ENCODE results near the gene ALDH1B1. TPM values are rescaled to one million over a fixed set of nuclear protein-coding genes. Genes with fewer than 3 reads are reported as not detected.
A peak's percentile ranks its signal among the peaks of the same experiment; 100 is the strongest.

Gene ALDH1B1
- total and polyA plus RNA-seq, 2 of the 13 experiments (the other 11 are each of a cell fraction or from before 2014, with no cell fraction given): 45.1 to 125 TPM

GRCh38 chr9:38374847-38375571 is 17.5 kb upstream of the ALDH1B1 start:
- peaks cover 65% of the 10 kb centered on the region for H3K4me1 ChIP-seq (ENCODE audit: insufficient read depth, low read length)
- H3K4me3 ChIP-seq (replicated peaks in 1 of 3; ENCODE audit: insufficient read depth in 1 of 3, low read depth in 2 of 3, low read length in 3 of 3): peak overlapping the region in 2 of 3 experiments; percentile 14 to 38; a peak in 3 of 6 replicates
- DNase-seq (ENCODE audit: low spot score) (peak; percentile 61), ATAC-seq (peak; percentile 77), FAIRE-seq (peak; percentile 70)
- BruUV-seq (replicated peaks): TSS peak; percentile 49
- no peaks in the 10 kb centered on the region for H3K9me3 ChIP-seq (ENCODE audit: low read length)
- no peaks in the 10 kb centered on the region for H3K36me3 ChIP-seq (replicated peaks in 1 of 2; ENCODE audit: control insufficient read depth in 1 of 2, insufficient read depth in 2 of 2, low read length in 2 of 2)
- peak overlapping the region; percentile 70 for H3K27ac ChIP-seq (ENCODE audit: extremely low read length, insufficient read depth, low read length)
- ChIA-PET CTCF (ENCODE audit: low intra/inter-chr PET ratio, low total read pairs) (interaction anchor here (1.8 kb wide), 1 partner anchor 26 kb away, joined by 7 read pairs; no protein-coding TSS in a partner anchor), POLR2A (interaction anchor here (1.6 to 2.2 kb wide), 3 partner anchors 17 to 62 kb away, joined by 4 to 8 read pairs (median 6); partner anchors contain the start of gene ALDH1B1)
- WGBS (ENCODE audit: low lambda C conversion rate): under 1% methylated on average over 5 of the region's 5 CpGs
- in situ Hi-C loops (cut with HindIII; ENCODE audit: extremely low pct_ligation_motif_present, low pct_unique_long_range_greater_than_20kb): loop anchor here (25.0 kb wide), 1 partner anchor 888 kb away; the partner anchor contains the start of gene POLR1E
- H3K27me3 ChIP-seq (ENCODE audit: control insufficient read depth in 1 of 2, insufficient read depth in 2 of 2, low read length in 2 of 2): no peaks in the 10 kb centered on the region
- H3K4me2 ChIP-seq (ENCODE audit: low read depth, low read length): peak overlapping the region; percentile 63
- intact Hi-C loops (cut with micrococcal nuclease; ENCODE audit: unreplicated experiment): loop anchor here (2.0 kb wide), 1 partner anchor 18 kb away; the partner anchor contains the start of gene ALDH1B1
- no peaks in the 10 kb centered on the region for H3K79me2 ChIP-seq (ENCODE audit: insufficient read depth, low read length)
- H3K9ac ChIP-seq (ENCODE audit: insufficient read depth, low read depth, low read length): peak overlapping the region; percentile 11; the same call in 1 of the 2 replicates
- H2AFZ ChIP-seq (ENCODE audit: low read length): no peak overlapping the region
- H4K20me1 ChIP-seq (ENCODE audit: insufficient read depth, low read length): no peaks in the 10 kb centered on the region
- TF ChIP-seq MXD1 (CRISPR knock-in tag; IDR thresholded peaks at IDR 0.05): 0 out of 2 replicates have a peak, but pooled peaks have one; percentile 22
- TF ChIP-seq SAP130 (CRISPR knock-in tag; IDR thresholded peaks at IDR 0.05; ENCODE audit: low read depth): peak; percentile 63
- no peak for TF ChIP-seq SOX13 (IDR thresholded peaks at IDR 0.05)
- TF ChIP-seq SOX13 (CRISPR knock-in tag; conservative IDR thresholded peaks at IDR 0.05 in 1 of 2, IDR thresholded peaks at IDR 0.05 in 1 of 2): peak in 1 of 2 experiments; percentile 29; a peak in 1 of 4 replicates
- TF ChIP-seq KLF6 (CRISPR knock-in tag; IDR thresholded peaks at IDR 0.05): no peak
- peak; percentile 42 for TF ChIP-seq HNF4A (CRISPR knock-in tag; IDR thresholded peaks at IDR 0.05)
- TF ChIP-seq ARID4A (CRISPR knock-in tag; IDR thresholded peaks at IDR 0.05; ENCODE audit: borderline replicate concordance): peak; percentile 27; the same call in 1 of the 2 replicates
- peak; percentile 9 for TF ChIP-seq ARID5B (CRISPR knock-in tag; IDR thresholded peaks at IDR 0.05)
- peak; percentile 91 for TF ChIP-seq TFAP4 (IDR thresholded peaks at IDR 0.05; ENCODE audit: borderline replicate concordance, low read depth)
- TF ChIP-seq GATAD2A (CRISPR knock-in tag; IDR thresholded peaks at IDR 0.05): peak; percentile 32; the same call in 1 of the 2 replicates
- TF ChIP-seq IRF2 (CRISPR knock-in tag; IDR thresholded peaks at IDR 0.05): no peak; the same call in 1 of the 2 replicates
- TF ChIP-seq NCOA1 (CRISPR knock-in tag; IDR thresholded peaks at IDR 0.05): no peak
- TF ChIP-seq FOXK1 (CRISPR knock-in tag; IDR thresholded peaks at IDR 0.05; ENCODE audit: borderline replicate concordance, low read depth): peak; percentile 39; the same call in 1 of the 2 replicates

Measured in HepG2 (cell line).